Astrocyte of the hippocampus (primary cell): Measurements from ENCODE around the gene APOC3.

Source experiments
- DNase-seq: peaks from one replicate; pipeline ENCODE4 v3.0.0; 2011; ENCODE audit warnings: low read depth, low spot score

Gene APOC3

GRCh38 chr11:116874251-116874650 is 44.5 kb downstream of the APOC3 start:
- no peak for DNase-seq

GRCh38 chr11:116875194-116875593 is 45.5 kb downstream of the APOC3 start:
- no peak for DNase-seq

GRCh38 chr11:116876656-116877055 is 46.9 kb downstream of the APOC3 start:
- no peak for DNase-seq

- DNase-seq, result peak; percentile 85
Measured at GRCh38 chr11:116879800-116880625, 50.3 kb downstream of the APOC3 start.

GRCh38 chr11:116881143-116881542 is 51.4 kb downstream of the APOC3 start:
- DNase-seq, result no peak

GRCh38 chr11:116882386-116882785 is 52.7 kb downstream of the APOC3 start:
- DNase-seq, result peak; percentile 70
